ENCODE measurements around the gene RAE1.

- TF ChIP-seq, protein P1, sequence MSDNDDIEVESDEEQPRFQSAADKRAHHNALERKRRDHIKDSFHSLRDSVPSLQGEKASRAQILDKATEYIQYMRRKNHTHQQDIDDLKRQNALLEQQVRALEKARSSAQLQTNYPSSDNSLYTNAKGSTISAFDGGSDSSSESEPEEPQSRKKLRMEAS (IDR thresholded peaks at IDR 0.05), result no peak
- TF ChIP-seq, protein P2, sequence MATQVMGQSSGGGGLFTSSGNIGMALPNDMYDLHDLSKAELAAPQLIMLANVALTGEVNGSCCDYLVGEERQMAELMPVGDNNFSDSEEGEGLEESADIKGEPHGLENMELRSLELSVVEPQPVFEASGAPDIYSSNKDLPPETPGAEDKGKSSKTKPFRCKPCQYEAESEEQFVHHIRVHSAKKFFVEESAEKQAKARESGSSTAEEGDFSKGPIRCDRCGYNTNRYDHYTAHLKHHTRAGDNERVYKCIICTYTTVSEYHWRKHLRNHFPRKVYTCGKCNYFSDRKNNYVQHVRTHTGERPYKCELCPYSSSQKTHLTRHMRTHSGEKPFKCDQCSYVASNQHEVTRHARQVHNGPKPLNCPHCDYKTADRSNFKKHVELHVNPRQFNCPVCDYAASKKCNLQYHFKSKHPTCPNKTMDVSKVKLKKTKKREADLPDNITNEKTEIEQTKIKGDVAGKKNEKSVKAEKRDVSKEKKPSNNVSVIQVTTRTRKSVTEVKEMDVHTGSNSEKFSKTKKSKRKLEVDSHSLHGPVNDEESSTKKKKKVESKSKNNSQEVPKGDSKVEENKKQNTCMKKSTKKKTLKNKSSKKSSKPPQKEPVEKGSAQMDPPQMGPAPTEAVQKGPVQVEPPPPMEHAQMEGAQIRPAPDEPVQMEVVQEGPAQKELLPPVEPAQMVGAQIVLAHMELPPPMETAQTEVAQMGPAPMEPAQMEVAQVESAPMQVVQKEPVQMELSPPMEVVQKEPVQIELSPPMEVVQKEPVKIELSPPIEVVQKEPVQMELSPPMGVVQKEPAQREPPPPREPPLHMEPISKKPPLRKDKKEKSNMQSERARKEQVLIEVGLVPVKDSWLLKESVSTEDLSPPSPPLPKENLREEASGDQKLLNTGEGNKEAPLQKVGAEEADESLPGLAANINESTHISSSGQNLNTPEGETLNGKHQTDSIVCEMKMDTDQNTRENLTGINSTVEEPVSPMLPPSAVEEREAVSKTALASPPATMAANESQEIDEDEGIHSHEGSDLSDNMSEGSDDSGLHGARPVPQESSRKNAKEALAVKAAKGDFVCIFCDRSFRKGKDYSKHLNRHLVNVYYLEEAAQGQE (IDR thresholded peaks at IDR 0.05; ENCODE audit: low read depth), result no peak
- TF ChIP-seq RAD21 (IDR thresholded peaks at IDR 0.05; ENCODE audit: low read depth) (no peak), EP300 (IDR thresholded peaks at IDR 0.05; ENCODE audit: borderline replicate concordance) (no peak), EGR1 (IDR thresholded peaks at IDR 0.05) (no peak), YY1 (IDR thresholded peaks at IDR 0.05; ENCODE audit: low read depth) (no peak), CEBPB (IDR thresholded peaks at IDR 0.05) (no peak)
Observed at GRCh38 chr20:57313951-57314350, 37.1 kb upstream of the RAE1 start.
